Psoas muscle (tissue), 8 donors: Measurements from ENCODE around the gene WFDC9. TPM values are rescaled to one million over a fixed set of nuclear protein-coding genes. Genes with fewer than 3 reads are reported as not detected.
"Not testable (repeated sequence)": the region's sequence is repeated elsewhere in the genome, so short reads cannot be mapped to it uniquely, and the experiment has no call there.

Experiments used
- ATAC-seq, 4 donors: fragments of 200-7000 bp; cut with Tn5 transposase; one replicate each; pipeline ENCODE4 v1.9.1; 2020; ENCODE audit warnings: moderate library complexity in 3 of 4, mild to moderate bottlenecking in 2 of 4
- DNase-seq, 2 donors: peaks; one replicate each; pipeline ENCODE4 v3.0.0-alpha.2; 2020
- H3K27ac ChIP-seq: fragments of 200-600 bp; one replicate; pipeline ENCODE4 v1.8.0; 2022
- H3K27me3 ChIP-seq, 3 donors: fragments of 200-600 bp in 1 of 3; one replicate each; pipeline versions ENCODE4 v1.6.1 to v1.8.0; 2013 to 2022; ENCODE audit warnings: low read length in 2 of 3, mild to moderate bottlenecking in 2 of 3, moderate library complexity in 1 of 3; ENCODE audit not compliant: insufficient read depth in 3 of 3
- H3K36me3 ChIP-seq, 2 donors: fragments of 200-600 bp in 1 of 2; one replicate each; pipeline versions ENCODE4 v1.6.1 to v1.8.0; 2013 to 2022; ENCODE audit warnings: low read depth in 1 of 2, mild to moderate bottlenecking in 1 of 2, moderate library complexity in 1 of 2; ENCODE audit not compliant: insufficient read depth in 1 of 2
- H3K4me1 ChIP-seq: fragments of 200-600 bp; one replicate; pipeline ENCODE4 v1.8.0; 2022
- H3K4me3 ChIP-seq: fragments of 200-600 bp; one replicate; pipeline ENCODE4 v1.8.0; 2022; ENCODE audit warnings: mild to moderate bottlenecking
- H3K9me3 ChIP-seq: fragments of 200-600 bp; one replicate; pipeline ENCODE4 v1.8.0; 2022
- CTCF ChIP-seq: fragments of 200-600 bp; IDR thresholded peaks from one replicate; pipeline ENCODE4 v1.8.0; 2022; ENCODE audit warnings: antibody characterized with exemption
- WGBS, 3 donors: extraction: QIAGEN DNeasy Blood & Tissue Kit; methylation state at CpG; one replicate each; pipeline versions ENCODE4 v1.1.6 to v1.1.7; 2013; 5-methylcytosine and 5-hydroxymethylcytosine counted together
- intact Hi-C, 2 donors: fragments of 100-400 bp; cut with DNase I; formaldehyde crosslinking; loops; one replicate each; pipeline versions ENCODE4 v1.11.0 to v1.14.2; 2022
- polyA plus RNA-seq, 3 donors: library from polyadenylated mRNA; stranded (reverse); fragments of 200-250 nt; gene quantifications; one replicate each; pipeline ENCODE4 v1.2.3, GENCODE V29; 2013
- total RNA-seq, 4 donors: library from RNA; stranded (reverse); fragmentation: NEBNext Ultra II Directional in 2 of 4; extraction: Animal tissue kit (Norgen Biotek cat#: 25700) in 2 of 4; gene quantifications; one replicate each; pipeline versions ENCODE4 v1.2.1 to v1.2.4, GENCODE V29; 2021 to 2023
- donor health status: healthy with polysubstance abuse.
- donor health status: DM: no; HTN: no; CAD: no; lungs with moderate emphysema.
- donor health status: Bipolar disorder and iron deficiency.
- donor health status: healthy.
- donor health status: DM: yes; HTN: yes; CAD: no.
- donor health status: DM: no; HTN: no; CAD: no.
- donor health status: DM: no; HTN: no; CAD: no.
- donor health status: DM: yes; HTN: yes; CAD: no.

Gene WFDC9
- total and polyA plus RNA-seq, 7 donors: not detected

DNA sequence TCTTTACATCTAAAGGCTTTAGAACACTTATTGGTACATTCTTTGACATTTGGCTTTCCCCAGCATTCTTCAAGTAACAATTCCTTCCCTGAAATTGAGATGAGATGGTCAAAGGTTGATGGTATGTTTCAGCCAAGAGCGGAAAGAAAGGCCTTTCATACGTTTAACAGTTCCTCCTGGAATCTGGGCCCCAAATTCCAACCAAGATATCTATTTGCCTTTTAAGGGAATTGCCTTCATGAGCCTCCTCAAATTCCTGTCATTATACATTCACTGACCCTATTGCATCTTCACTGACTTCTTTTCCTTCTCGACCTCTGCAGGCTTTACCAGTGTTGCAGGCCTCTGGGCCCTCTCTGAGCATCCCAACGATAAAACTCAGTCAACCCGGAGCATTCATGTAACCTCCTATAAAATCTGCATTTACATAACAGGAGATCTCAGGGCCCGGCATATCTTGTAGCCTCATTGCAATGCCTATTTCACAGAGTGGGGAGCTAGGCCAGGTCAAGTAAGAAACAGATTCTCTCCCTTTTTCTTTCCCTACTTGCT is 18.3 kb upstream of the WFDC9 start:
- DNase-seq: no peak
- ATAC-seq: no peak
- intact Hi-C loops: no loop called here
- Histone ChIP-seq H3K36me3 (no peaks in the 10 kb centered on the region), H3K27ac (no peak overlapping the region), H3K4me3 (no peak overlapping the region), H3K9me3 (no peaks in the 10 kb centered on the region), H3K27me3 (peaks cover 0 to 2% (median 0%) of the 10 kb centered on the region in 3 donors), H3K4me1 (no peaks in the 10 kb centered on the region)
- 77 to 81% (median 78%) methylated on average over 6 of the region's 6 CpGs for WGBS, 3 donors
- no peak for TF ChIP-seq CTCF

GRCh38 chr20:45647441-45648050 is 16.5 kb upstream of the WFDC9 start:
- Histone ChIP-seq H3K9me3 (no peaks in the 10 kb centered on the region), H3K27me3 (peaks cover 0 to 2% (median 0%) of the 10 kb centered on the region in 3 donors), H3K36me3 (no peaks in the 10 kb centered on the region), H3K4me3 (no peak overlapping the region), H3K27ac (no peak overlapping the region), H3K4me1 (no peaks in the 10 kb centered on the region)
- DNase-seq (no peak), ATAC-seq (no peak)
- WGBS, 3 donors: 63 to 73% (median 64%) methylated on average over 1 of the region's 1 CpG
- intact Hi-C loops: no loop called here
- no peak for TF ChIP-seq CTCF

- Histone ChIP-seq H3K4me1 (no peaks in the 10 kb centered on the region), H3K4me3 (no peak overlapping the region), H3K27ac (no peak overlapping the region), H3K9me3 (no peaks in the 10 kb centered on the region), H3K36me3 (no peaks in the 10 kb centered on the region), H3K27me3 (peaks cover 0 to 2% (median 0%) of the 10 kb centered on the region in 3 donors)
- intact Hi-C loops: no loop called here
- TF ChIP-seq CTCF: no peak
- DNase-seq (no peak), ATAC-seq (no peak)
- 78 to 88% (median 88%) methylated on average over 3 of the region's 3 CpGs for WGBS, 3 donors
Measured at GRCh38 chr20:45646875-45647274, 15.8 kb upstream of the WFDC9 start.

GRCh38 chr20:45645869-45646268 is 14.8 kb upstream of the WFDC9 start:
- H3K4me1 ChIP-seq, DNase-seq, ATAC-seq, H3K27ac ChIP-seq, H3K27me3 ChIP-seq, H3K36me3 ChIP-seq, H3K9me3 ChIP-seq, H3K4me3 ChIP-seq, intact Hi-C loops: not testable (repeated sequence)
- 90 to 94% (median 91%) methylated on average over 15 to 28 of the region's 28 CpGs for WGBS, 3 donors

- H3K36me3 ChIP-seq, ATAC-seq, H3K4me1 ChIP-seq, intact Hi-C loops, H3K27ac ChIP-seq, H3K4me3 ChIP-seq, DNase-seq, H3K9me3 ChIP-seq, H3K27me3 ChIP-seq: not testable (repeated sequence)
- 96 to 97% (median 96%) methylated on average over 20 to 24 of the region's 24 CpGs for WGBS, 3 donors
Measured at GRCh38 chr20:45641076-45641475, 10.0 kb upstream of the WFDC9 start.
